Heart left ventricle (tissue), 16 donors: ENCODE data around the gene COX7A2L. TPM values are rescaled to one million over a fixed set of nuclear protein-coding genes. Genes with fewer than 3 reads are reported as not detected.

ENCODE experiments used
- ATAC-seq, 4 donors: fragments of 200-7000 bp; cut with Tn5 transposase; one replicate each; pipeline ENCODE4 v1.9.1; 2020 to 2022; ENCODE audit warnings: moderate library complexity in 4 of 4, mild to moderate bottlenecking in 3 of 4, moderate number of reproducible peaks in 1 of 4
- DNase-seq, 5 donors: peaks; one replicate each; pipeline ENCODE4 v3.0.0-alpha.2; 2020
- H3K27ac ChIP-seq, 12 donors: fragments of 200-600 bp; sonication (generic) in 4 of 12; one replicate each; pipeline versions ENCODE4 v1.5.0 to v1.8.0; 2016 to 2022; ENCODE audit warnings: mild to moderate bottlenecking in 2 of 12
- H3K27me3 ChIP-seq, 9 donors: fragments of 200-600 bp; sonication (generic) in 2 of 9; one replicate each; pipeline versions ENCODE4 v1.5.1 to v1.8.0; 2016 to 2022; ENCODE audit warnings: mild to moderate bottlenecking in 3 of 9
- H3K36me3 ChIP-seq, 9 donors: fragments of 200-600 bp; sonication (generic) in 2 of 9; one replicate each; pipeline versions ENCODE4 v1.5.0 to v1.8.0; 2018 to 2022; ENCODE audit warnings: mild to moderate bottlenecking in 2 of 9
- H3K4me1 ChIP-seq, 12 donors: fragments of 200-600 bp; sonication (generic) in 4 of 12; one replicate each; pipeline versions ENCODE4 v1.5.0 to v1.8.0; 2016 to 2022; ENCODE audit warnings: mild to moderate bottlenecking in 3 of 12
- H3K4me3 ChIP-seq, 12 donors: fragments of 200-600 bp; sonication (generic) in 4 of 12; one replicate each; pipeline versions ENCODE4 v1.5.0 to v1.8.0; 2017 to 2022; ENCODE audit warnings: mild to moderate bottlenecking in 9 of 12, moderate library complexity in 4 of 12
- H3K9me3 ChIP-seq, 12 donors: fragments of 200-600 bp; sonication (generic) in 4 of 12; one replicate each; pipeline versions ENCODE4 v1.5.0 to v1.8.0; 2016 to 2022; ENCODE audit warnings: mild to moderate bottlenecking in 1 of 12
- CTCF ChIP-seq, 12 donors: fragments of 200-600 bp; sonication (generic) in 4 of 12; IDR thresholded peaks; one replicate each; pipeline versions ENCODE4 v1.5.0 to v1.8.0; 2018 to 2022; ENCODE audit warnings: antibody characterized with exemption in 12 of 12, mild to moderate bottlenecking in 5 of 12
- POLR2A ChIP-seq, 2 donors: fragments of 450-650 bp; IDR thresholded peaks; one replicate each; pipeline ENCODE4 v1.6.1; 2017; ENCODE audit warnings: antibody characterized with exemption in 2 of 2, mild to moderate bottlenecking in 2 of 2, moderate library complexity in 2 of 2
- WGBS, 4 donors: extraction: QIAGEN DNeasy Blood & Tissue Kit in 2 of 4; methylation state at CpG; one replicate each; pipeline versions ENCODE4 v1.1.5 to v1.1.7; 2013 to 2018; 5-methylcytosine and 5-hydroxymethylcytosine counted together
- intact Hi-C, 10 donors: fragments of 100-400 bp; cut with DNase I; formaldehyde crosslinking; loops; one replicate each; pipeline versions ENCODE4 v1.11.1 to v1.14.2; 2022
- polyA plus RNA-seq, 2 donors: library from polyadenylated mRNA; stranded (reverse); fragments of 200-250 nt; gene quantifications; one replicate each; pipeline ENCODE4 v1.2.3, GENCODE V29; 2013
- total RNA-seq, 9 donors: library from RNA; depleted of rRNA in 2 of 9; stranded (reverse); fragments of >200 nt in 2 of 9; fragmentation: NEBNext Ultra II Directional in 3 of 9; extraction: Animal tissue kit (Norgen Biotek cat#: 25700) in 3 of 9; gene quantifications; one replicate each; pipeline versions ENCODE4 v1.1.0 to v1.2.4, GENCODE V29; 2016 to 2023
- donor health status: ischemic (EF 13 %, LVEDD 7.1; RV severe dilation, severe dysfunction).
- donor health status: healthy with polysubstance abuse.
- donor health status: DM: no; HTN: yes; CAD: no.
- donor health status: DM: no; HTN: no; CAD: no.
- donor health status: ischemic (EF 25% LVEDD 6.9; RV normal size, moderate dysfunction).
- donor health status: ischemic (EF 25% LVEDD 5.7; RV mildly dilated, moderate dysfunction).
- donor health status: healthy.
- donor health status: DM: yes; HTN: yes; CAD: no.
- donor health status: ischemic (EF 35%, LVEDD 5.7; RV mildly dilated, moderate dysfunction).
- donor health status: nonischemic (EF 11% LVEDD 7.7; RV severe dilation, severe dysfunction).
- donor health status: DM: yes; HTN: yes; CAD: no.
- donor health status: PGD.
- donor health status: ischemic (EF 29% LVEDD 5.4; RV normal size, mild dysfunction).
- donor health status: nonischemic (EF 23%, LVEDD 6.1; RV moderate dilation, normal function).

COX7A2L gene
- total and polyA plus RNA-seq, 11 donors = 57.2 to 138 (median 105) TPM

DNA sequence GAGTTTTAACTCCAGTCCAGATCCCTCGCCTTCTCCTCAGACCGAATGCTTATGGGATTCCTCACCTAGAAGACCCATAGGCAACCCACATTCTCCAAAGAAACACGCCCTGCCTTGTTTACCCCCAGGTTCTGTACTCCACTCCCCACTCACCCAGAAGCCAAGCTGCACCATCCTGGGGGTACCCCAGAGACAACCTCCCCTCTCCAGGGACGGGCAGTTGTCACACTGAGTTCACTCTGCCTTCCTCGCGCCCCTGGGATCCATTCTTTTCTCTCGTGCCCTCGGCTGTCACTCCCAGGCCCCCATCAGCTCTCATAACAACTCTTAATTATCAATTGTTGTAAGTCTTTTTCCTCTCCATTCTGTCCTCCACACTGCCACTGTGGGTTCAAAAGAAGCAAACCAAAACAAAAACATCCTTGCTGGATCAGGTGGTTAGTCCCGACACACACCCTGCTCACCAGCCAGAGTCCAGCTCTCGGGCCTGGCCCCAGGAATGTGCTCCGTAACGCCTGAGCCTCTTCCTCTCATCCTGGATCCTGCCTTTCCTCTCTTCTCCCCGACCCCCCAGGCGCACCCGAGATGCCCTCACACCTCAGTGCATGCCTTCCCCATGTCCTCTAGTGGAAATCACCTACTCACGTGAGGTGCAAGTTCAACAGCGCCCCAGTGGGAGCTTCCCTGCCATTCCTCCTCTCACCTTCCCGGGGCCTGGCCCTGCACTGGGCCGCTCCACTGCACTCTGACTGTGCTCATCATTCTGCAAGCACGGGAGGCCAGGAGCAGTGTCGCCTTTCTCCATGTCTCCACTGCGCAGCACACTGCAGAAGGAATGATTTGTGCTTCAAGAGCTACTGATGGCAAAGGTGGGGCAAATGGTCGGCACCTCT, 20.7 kb downstream of the COX7A2L start:
- intact Hi-C loops = no loop called here
- Histone ChIP-seq H3K27me3 (no peaks in the 10 kb centered on the region), H3K9me3 (no peaks in the 10 kb centered on the region), H3K4me3 (no peak overlapping the region), H3K27ac (no peak overlapping the region), H3K36me3 (peaks cover 0 to 43% (median 25%) of the 10 kb centered on the region in 9 donors), H3K4me1 (peaks cover 0 to 27% (median 17%) of the 10 kb centered on the region in 12 donors)
- 84 to 93% (median 88%) methylated on average over 23 of the region's 23 CpGs for WGBS, 4 donors
- DNase-seq (no peak), ATAC-seq (no peak)
- TF ChIP-seq CTCF (IDR thresholded peaks at IDR 0.05) = no peak
- TF ChIP-seq POLR2A (IDR thresholded peaks at IDR 0.05) = no peak

GRCh38 chr2:42339191-42339912, 21.7 kb downstream of the COX7A2L start:
- WGBS, 4 donors = 88 to 92% (median 89%) methylated on average over 21 of the region's 21 CpGs
- DNase-seq (no peak), ATAC-seq (no peak)
- no peak for TF ChIP-seq POLR2A (IDR thresholded peaks at IDR 0.05)
- no peak for TF ChIP-seq CTCF (IDR thresholded peaks at IDR 0.05)
- Histone ChIP-seq H3K9me3 (no peaks in the 10 kb centered on the region), H3K27ac (no peak overlapping the region), H3K4me3 (no peak overlapping the region), H3K27me3 (no peaks in the 10 kb centered on the region), H3K4me1 (peaks cover 0 to 23% (median 17%) of the 10 kb centered on the region in 12 donors), H3K36me3 (peaks cover 0 to 41% (median 21%) of the 10 kb centered on the region in 9 donors)
- intact Hi-C loops = loop anchor here in 1 of 10 donors (10.0 kb wide), 1 partner anchor 245 kb away; no protein-coding TSS in a partner anchor

GRCh38 chr2:42338567-42339190, 22.3 kb downstream of the COX7A2L start:
- Histone ChIP-seq H3K9me3 (no peaks in the 10 kb centered on the region), H3K36me3 (peaks cover 0 to 48% (median 25%) of the 10 kb centered on the region in 9 donors), H3K27me3 (no peaks in the 10 kb centered on the region), H3K4me3 (no peak overlapping the region), H3K4me1 (peaks cover 0 to 23% (median 17%) of the 10 kb centered on the region in 12 donors), H3K27ac (no peak overlapping the region)
- no peak for TF ChIP-seq CTCF (IDR thresholded peaks at IDR 0.05)
- intact Hi-C loops = loop anchor here in 1 of 10 donors (10.0 kb wide), 1 partner anchor 244 kb away; no protein-coding TSS in a partner anchor
- ATAC-seq (no peak), DNase-seq (no peak)
- 91 to 96% (median 93%) methylated on average over 13 of the region's 13 CpGs for WGBS, 4 donors
